Neural progenitor cell (in vitro differentiated cells): ENCODE measurements around the gene TUBB4B.

Experiments used
- EZH2 ChIP-seq: fragments of 200-600 bp; sonication (generic); IDR thresholded peaks from 2 replicates; pipeline ENCODE4 v1.6.1; 2017; ENCODE audit warnings: antibody characterized with exemption, mild to moderate bottlenecking, moderate library complexity
- EZH2phosphoT487 ChIP-seq: fragments of 200-600 bp; sonication (generic); IDR thresholded peaks from 2 replicates; pipeline ENCODE4 v1.6.1; 2017; ENCODE audit warnings: antibody characterized with exemption
- TF ChIP-seq, protein P1 (sequence below): fragments of 200-600 bp; sonication (generic); IDR thresholded peaks from 2 replicates; pipeline ENCODE4 v1.5.1; 2017; ENCODE audit warnings: antibody characterized with exemption, mild to moderate bottlenecking

DNA sequence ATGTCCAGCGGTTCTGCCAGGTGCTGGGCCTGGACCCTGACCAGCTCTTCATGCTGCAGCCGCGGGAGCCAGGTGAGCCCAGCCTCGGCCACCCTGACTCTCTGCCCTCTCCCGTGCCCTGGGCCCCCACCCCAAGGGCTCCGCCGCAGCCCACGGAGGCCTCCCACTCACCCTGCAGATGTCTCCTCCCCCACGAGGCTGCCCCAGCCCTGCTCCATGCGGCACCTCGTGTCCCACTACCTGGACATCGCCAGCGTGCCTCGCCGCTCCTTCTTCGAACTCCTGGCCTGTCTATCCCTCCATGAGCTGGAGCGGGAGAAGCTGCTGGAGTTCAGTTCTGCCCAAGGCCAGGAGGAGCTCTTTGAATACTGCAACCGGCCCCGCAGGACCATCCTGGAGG is 26.5 kb upstream of the TUBB4B start:
- TF ChIP-seq, protein P1, sequence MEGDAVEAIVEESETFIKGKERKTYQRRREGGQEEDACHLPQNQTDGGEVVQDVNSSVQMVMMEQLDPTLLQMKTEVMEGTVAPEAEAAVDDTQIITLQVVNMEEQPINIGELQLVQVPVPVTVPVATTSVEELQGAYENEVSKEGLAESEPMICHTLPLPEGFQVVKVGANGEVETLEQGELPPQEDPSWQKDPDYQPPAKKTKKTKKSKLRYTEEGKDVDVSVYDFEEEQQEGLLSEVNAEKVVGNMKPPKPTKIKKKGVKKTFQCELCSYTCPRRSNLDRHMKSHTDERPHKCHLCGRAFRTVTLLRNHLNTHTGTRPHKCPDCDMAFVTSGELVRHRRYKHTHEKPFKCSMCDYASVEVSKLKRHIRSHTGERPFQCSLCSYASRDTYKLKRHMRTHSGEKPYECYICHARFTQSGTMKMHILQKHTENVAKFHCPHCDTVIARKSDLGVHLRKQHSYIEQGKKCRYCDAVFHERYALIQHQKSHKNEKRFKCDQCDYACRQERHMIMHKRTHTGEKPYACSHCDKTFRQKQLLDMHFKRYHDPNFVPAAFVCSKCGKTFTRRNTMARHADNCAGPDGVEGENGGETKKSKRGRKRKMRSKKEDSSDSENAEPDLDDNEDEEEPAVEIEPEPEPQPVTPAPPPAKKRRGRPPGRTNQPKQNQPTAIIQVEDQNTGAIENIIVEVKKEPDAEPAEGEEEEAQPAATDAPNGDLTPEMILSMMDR: no peak
- no peak for TF ChIP-seq EZH2
- TF ChIP-seq EZH2phosphoT487: no peak
